GM12874 (cell line): ENCODE data around the gene GARIN1A.

Experiments
- CTCF ChIP-seq: IDR thresholded peaks from 2 replicates; pipeline ENCODE4 v1.5.1; 2011; ENCODE audit warnings: low read depth, mild to moderate bottlenecking, control low read depth, low read length, moderate library complexity; ENCODE audit not compliant: insufficient read depth

The GARIN1A gene

GRCh38 chr7:128703609-128704241 lies 31.6 kb downstream of the GARIN1A start:
- TF ChIP-seq CTCF, result no peak

GRCh38 chr7:128705891-128706333 lies 33.8 kb downstream of the GARIN1A start:
- no peak for TF ChIP-seq CTCF

GRCh38 chr7:128707752-128708151 lies 35.7 kb downstream of the GARIN1A start:
- TF ChIP-seq CTCF, result no peak

- no peak for TF ChIP-seq CTCF
Observed at GRCh38 chr7:128708235-128708634, 36.1 kb downstream of the GARIN1A start.

- no peak for TF ChIP-seq CTCF
Observed at GRCh38 chr7:128708824-128709223, 36.7 kb downstream of the GARIN1A start.

- TF ChIP-seq CTCF, result no peak
Observed at GRCh38 chr7:128710481-128710880, 38.4 kb downstream of the GARIN1A start.

- no peak for TF ChIP-seq CTCF
Observed at GRCh38 chr7:128713794-128714193, 41.7 kb downstream of the GARIN1A start.
